ENCODE results near the gene LUC7L.
"Not testable (repeated sequence)": the region's sequence is repeated elsewhere in the genome, so short reads cannot be mapped to it uniquely, and the experiment has no call there.

LUC7L gene

DNA sequence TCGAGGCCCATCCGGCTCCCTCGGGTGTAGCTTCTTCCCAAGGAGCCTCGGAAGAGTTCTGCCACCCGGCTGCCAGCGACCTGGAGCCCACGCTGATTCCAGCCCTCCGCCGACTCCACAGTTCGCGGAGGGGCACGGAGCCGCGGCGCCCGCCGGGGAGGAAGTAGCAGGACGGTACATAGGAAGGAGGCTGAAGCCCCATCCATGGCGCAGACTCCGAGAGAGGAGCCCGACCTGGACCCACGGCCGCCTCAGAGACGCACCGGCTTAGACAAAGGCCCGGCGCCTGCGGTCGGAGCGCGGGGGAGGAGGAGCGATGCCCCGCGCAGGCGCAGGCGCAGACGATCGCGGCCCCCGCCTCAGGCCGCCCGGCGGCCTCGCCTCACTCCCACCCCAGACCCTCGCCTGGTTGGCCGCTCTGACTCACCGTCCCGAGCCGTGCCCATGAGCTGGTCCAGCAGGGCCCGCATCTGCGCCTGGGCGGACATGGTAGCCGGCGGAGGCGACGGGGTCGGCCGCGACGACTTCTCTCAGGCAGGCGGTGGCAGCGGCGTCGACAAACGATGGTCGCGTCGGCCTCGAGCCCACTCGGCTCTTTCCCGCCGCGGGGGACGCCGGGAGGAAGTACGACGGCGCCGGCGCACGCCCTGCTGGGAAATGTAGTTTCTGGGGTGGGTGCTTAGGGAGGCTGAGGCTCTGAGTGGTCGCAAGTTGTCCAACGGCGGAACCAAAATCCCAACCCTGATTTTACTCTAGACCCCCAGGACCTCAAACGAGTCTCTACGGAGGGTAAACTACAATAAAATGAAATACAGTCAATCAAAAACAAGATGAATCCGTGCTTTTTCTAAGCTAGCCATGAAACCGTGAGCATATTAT lies at the start of gene LUC7L:
LUC7L (minus strand) TSS at position 598 of the 879 bp plus-strand sequence; CDS start at position 488, 110 bp downstream.
- peak; percentile 81 for DNase-seq

GRCh38 chr16:278863-279366 lies 49.7 kb upstream of the LUC7L start:
- no peak for DNase-seq

DNA sequence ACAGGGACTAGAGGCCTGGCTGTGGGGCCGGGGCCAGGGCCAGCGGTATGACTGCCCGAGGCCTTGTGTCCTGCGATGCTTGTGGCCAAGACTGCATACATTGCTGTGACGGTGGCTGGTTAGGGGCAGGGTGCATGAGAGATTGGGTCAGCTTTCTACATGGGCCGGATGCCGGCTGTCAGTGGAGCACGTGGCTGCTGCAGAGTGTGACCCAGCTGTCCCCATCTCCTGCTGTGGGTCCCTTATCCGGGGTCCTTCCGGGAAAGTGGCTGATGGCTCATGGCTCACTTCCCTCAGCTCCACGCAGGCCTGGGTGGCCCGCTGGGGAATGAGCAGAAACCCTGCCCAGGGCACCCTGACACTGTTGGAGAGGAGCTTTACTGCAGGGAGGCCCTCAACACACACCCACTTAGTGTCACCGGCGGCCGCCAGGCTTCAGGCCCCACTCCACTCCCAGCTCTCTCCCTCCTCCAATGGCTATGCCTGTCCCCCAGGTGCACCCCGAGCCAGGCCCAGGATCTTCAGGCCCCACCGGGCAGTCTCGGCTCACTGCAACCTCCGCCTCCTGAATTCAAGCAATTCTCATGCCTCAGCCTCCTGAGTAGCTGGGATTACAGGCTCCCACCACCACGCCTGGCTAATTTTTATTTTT lies 47.3 kb upstream of the LUC7L start:
- no peak for DNase-seq

- DNase-seq: no peak
Measured at GRCh38 chr16:275786-276232, 46.6 kb upstream of the LUC7L start, which contains the start of gene RGS11. Gene RGS11, minus strand, starts transcription at chr16:275944. Its CDS starts 33 bp downstream, at chr16:275911.

DNA sequence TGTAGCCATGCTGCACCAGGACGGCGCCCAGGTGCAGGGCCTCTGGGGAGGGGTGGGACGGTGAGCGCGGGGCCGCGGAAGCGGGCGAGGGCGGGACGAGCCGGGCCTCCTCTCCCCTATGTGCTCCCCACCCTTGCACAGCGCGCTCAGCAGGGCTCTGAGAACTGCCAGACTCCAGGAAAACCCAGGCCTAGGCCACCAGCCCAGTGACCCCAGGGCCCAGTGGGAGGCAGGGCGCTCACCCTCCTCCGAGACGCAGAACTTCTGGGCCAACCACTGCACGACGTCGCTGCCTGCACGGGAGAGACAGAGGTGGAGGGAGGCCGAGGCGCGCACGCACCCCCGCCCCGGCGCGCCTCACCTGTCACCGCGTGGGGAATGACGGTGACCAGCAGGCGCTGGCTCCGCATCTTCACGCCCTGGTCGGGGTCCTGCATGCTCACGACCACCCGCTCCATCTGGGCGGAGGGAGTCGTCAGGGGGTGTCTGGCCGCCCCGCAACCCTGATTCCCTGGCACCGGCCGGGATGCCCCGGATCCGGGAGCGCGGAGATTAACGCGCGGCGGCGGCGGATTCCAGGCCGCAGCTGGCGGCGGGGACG lies 45.9 kb upstream of the LUC7L start:
- DNase-seq: no peak

- no peak for DNase-seq
Measured at GRCh38 chr16:273547-274421, 44.5 kb upstream of the LUC7L start.

- no peak for DNase-seq
Measured at GRCh38 chr16:272633-273546, 43.6 kb upstream of the LUC7L start.

DNA sequence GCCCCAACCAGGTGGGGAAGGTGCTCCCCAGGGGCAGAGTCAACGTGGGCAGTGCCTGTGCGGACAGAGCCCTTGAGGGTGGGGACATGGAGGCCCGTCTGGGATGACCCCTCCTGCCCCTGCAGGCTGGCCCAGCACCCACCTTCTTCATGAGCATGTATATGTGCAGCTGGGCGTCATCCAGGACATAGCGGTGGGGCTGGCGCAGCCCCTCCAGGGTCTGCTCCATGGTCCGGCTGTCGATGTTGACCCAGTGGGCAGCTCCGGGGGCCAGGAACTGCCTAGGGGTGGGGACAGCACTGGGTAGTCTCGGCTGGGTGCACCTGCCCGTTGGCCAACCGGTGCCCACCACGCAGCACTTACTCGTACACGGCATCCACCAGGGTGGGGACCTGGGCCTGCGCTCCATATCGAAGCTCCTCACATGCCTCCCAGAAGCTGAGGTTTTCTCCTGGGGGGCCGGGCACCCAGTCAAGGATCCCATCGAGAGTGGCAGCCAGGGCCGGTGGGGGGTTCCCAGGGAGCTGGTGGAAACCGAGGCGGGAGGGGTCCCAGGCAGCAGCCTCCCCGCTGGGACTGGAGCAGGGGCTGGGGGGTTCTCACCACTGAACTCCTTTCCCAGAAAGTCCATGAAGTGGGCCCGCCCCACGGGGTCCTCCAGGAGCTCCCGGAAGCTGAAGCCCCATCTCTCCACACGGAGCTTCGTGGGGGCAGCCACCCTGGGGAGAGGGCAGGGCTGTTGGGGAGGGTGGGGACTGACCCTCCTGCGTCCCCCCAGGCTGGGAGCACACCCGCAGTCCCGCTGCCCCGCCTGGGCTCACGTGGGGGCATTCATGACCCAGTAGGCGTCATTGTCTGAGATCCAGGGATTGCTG lies 41.4 kb upstream of the LUC7L start:
- DNase-seq: no peak

- no peak for DNase-seq
Measured at GRCh38 chr16:269061-269796, 40.0 kb upstream of the LUC7L start.

GRCh38 chr16:268141-269053 lies 39.1 kb upstream of the LUC7L start:
- no peak for DNase-seq

- not testable (repeated sequence) for DNase-seq
Measured at GRCh38 chr16:267562-267961, 38.3 kb upstream of the LUC7L start.

- DNase-seq: no peak
Measured at GRCh38 chr16:266258-267164, 37.3 kb upstream of the LUC7L start.

- DNase-seq: peak; percentile 10
Measured at GRCh38 chr16:265711-266110, 36.5 kb upstream of the LUC7L start.

GRCh38 chr16:265002-265529 lies 35.8 kb upstream of the LUC7L start:
- no peak for DNase-seq

DNA sequence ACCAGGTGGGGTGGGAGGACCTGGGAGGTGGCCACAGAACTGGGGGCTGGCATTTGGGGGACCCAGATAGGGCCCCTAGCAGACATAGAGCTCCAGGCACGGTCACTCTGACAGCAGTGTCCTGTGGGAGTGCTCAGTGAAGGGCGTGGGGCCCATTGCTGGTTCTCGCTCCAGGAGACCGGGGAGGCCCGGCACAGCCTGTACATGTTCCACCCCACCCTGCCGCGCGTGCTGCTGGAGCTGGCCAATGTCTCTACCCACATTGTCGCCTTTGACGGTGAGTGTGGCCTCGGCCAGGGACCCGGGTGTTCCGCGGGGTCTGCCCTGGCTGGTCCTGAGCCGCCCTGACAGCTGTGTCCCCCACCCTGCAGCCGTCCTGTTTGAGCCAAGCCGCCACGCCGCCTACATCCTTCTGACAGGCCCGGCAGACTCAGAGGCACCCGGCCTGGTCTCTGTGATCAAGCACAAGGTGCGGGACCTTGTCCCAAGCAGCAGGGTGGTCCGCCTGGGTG lies 35.2 kb upstream of the LUC7L start:
- DNase-seq: no peak

DNA sequence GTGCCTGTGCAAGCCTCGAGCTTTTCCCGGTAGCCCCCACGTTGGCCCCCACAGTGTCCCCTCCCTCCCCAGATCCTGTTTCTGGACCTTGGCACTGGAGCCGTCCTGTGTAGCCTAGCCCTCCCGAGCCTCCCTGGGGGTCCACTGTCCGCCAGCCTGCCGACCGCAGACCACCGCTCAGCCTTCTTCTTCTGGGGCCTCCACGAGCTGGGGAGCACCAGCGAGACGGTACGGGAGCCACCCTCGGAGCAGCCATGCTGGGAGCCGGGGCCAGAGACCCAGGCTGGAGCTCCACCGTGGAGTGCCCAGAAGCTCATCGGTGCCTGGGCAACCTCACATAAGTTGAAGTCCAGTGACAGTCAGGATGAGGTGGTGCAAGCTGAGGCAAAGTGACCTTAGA lies 34.7 kb upstream of the LUC7L start:
- no peak for DNase-seq

Measured in stimulated activated naive CD4-positive, alpha-beta T cell treated with Interleukin-2 at 50 U/mL for 16 hours (primary cell).